ENCODE measurements around the gene MERTK.
"Not testable (repeated sequence)": the region's sequence is repeated elsewhere in the genome, so short reads cannot be mapped to it uniquely, and the experiment has no call there.

The MERTK gene

DNA sequence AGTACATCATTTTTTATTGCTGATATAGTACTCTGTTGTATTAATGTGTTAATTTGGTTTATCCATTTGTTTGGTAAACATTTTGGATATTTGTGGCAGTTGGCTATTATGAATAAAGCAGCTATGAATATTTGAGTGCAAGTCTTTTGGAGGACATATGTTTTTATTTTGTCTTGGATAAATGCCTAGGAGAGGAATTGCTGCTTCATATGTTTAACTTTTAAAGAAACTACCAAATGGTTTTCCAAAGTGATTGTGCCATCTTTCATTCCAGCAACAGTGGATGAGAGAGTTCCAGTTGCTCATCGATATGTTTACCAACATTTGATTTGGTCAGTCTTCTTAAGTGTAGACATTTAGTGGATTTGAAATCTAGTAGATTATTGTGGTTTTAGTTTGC, 51.8 kb downstream of the MERTK start:
- TF ChIP-seq ZFX (IDR thresholded peaks at IDR 0.05): no peak
- TF ChIP-seq, protein P1, sequence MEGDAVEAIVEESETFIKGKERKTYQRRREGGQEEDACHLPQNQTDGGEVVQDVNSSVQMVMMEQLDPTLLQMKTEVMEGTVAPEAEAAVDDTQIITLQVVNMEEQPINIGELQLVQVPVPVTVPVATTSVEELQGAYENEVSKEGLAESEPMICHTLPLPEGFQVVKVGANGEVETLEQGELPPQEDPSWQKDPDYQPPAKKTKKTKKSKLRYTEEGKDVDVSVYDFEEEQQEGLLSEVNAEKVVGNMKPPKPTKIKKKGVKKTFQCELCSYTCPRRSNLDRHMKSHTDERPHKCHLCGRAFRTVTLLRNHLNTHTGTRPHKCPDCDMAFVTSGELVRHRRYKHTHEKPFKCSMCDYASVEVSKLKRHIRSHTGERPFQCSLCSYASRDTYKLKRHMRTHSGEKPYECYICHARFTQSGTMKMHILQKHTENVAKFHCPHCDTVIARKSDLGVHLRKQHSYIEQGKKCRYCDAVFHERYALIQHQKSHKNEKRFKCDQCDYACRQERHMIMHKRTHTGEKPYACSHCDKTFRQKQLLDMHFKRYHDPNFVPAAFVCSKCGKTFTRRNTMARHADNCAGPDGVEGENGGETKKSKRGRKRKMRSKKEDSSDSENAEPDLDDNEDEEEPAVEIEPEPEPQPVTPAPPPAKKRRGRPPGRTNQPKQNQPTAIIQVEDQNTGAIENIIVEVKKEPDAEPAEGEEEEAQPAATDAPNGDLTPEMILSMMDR (conservative IDR thresholded peaks at IDR 0.05): no peak
- no peak overlapping the region for H3K27ac ChIP-seq

DNA sequence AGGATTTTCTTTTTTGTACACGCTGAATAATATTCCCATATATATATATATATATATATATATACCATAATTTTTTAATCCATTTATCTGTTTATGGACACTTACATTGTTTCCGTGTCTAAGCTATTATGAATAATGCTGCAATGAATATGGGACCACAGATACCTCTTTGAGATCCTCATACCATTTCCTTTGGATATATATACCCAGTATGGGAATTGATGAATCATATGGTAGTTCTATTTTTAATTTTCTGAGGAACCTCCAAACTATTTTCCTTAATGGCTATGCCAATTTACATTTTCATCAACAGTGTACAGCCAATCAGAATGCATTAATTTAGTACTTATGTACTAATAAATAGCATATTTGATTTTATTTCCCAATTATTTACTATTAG, 53.1 kb downstream of the MERTK start:
- TF ChIP-seq, protein P1 (conservative IDR thresholded peaks at IDR 0.05): no peak
- TF ChIP-seq ZFX (IDR thresholded peaks at IDR 0.05): no peak
- H3K27ac ChIP-seq: no peak overlapping the region

DNA sequence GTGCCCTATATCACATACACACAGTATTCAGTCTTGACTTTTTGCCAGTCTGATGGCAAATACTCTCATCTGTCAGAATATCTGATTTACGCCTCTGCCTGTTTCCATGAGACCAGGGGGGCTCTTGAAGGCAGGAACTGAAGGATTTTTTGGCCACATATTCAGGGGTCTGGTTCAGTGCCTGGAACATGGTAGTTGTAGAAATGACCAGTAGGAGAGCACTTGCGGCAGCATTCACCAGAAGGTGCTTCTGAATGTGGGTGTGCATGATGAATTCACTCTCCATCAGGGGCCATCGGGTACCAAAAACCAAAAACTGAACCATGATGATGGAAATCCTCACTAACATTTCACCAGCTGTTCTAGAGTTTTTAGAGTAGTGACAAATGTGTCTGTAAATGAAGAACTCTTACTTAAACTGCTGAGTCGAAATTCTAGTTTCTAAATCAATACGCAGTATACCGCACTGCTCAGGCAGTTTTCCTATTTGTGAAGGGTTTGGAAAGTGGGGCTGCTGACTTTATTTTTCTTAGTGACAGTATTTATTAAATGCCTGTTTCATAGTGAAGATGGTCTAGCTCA, 54.6 kb downstream of the MERTK start:
- H3K27ac ChIP-seq: no peak overlapping the region
- TF ChIP-seq, protein P1 (conservative IDR thresholded peaks at IDR 0.05): no peak
- TF ChIP-seq ZFX (IDR thresholded peaks at IDR 0.05): no peak

- H3K27ac ChIP-seq: no peak overlapping the region
- TF ChIP-seq ZFX (IDR thresholded peaks at IDR 0.05): no peak
- TF ChIP-seq, protein P1 (conservative IDR thresholded peaks at IDR 0.05): no peak
Observed at GRCh38 chr2:111954602-111955332, 56.4 kb downstream of the MERTK start.

GRCh38 chr2:111957872-111958354, 59.5 kb downstream of the MERTK start:
- H3K27ac ChIP-seq: no peak overlapping the region
- TF ChIP-seq, protein P1 (conservative IDR thresholded peaks at IDR 0.05): no peak
- TF ChIP-seq ZFX (IDR thresholded peaks at IDR 0.05): no peak

- TF ChIP-seq ZFX (IDR thresholded peaks at IDR 0.05): no peak
- TF ChIP-seq, protein P1 (conservative IDR thresholded peaks at IDR 0.05): no peak; the same call in 1 of the 2 replicates
- H3K27ac ChIP-seq: no peak overlapping the region
Observed at GRCh38 chr2:111958901-111959300, 60.5 kb downstream of the MERTK start.

- TF ChIP-seq, protein P1 (conservative IDR thresholded peaks at IDR 0.05): no peak
- TF ChIP-seq ZFX (IDR thresholded peaks at IDR 0.05): no peak
- no peak overlapping the region for H3K27ac ChIP-seq
Observed at GRCh38 chr2:111961663-111962062, 63.3 kb downstream of the MERTK start.

- H3K27ac ChIP-seq: not testable (repeated sequence)
Observed at GRCh38 chr2:111963086-111963485, 64.7 kb downstream of the MERTK start.

DNA sequence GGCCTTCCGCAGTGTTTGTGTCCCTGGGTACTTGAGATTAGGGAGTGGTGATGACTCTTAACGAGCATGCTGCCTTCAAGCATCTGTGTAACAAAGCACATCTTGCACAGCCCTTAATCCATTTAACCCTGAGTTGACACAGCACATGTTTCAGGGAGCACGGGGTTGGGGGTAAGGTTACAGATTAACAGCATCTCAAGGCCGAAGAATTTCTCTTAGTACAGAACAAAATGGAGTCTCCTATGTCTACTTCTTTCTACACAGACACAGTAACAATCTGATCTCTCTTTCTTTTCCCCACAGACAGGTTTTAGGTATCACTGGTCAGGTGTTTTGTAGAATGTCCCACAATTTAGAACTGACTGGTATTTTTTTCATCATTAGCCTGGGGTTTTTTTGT, 65.1 kb downstream of the MERTK start:
- not testable (repeated sequence) for H3K27ac ChIP-seq

Data from C4-2B (cell line).